B cell (primary cell): ENCODE results near the gene PHACTR4. TPM values are rescaled to one million over a fixed set of nuclear protein-coding genes. Genes with fewer than 3 reads are reported as not detected.

Experiments
- ATAC-seq: fragments of 200-7000 bp; cut with Tn5 transposase; one replicate; pipeline ENCODE4 v1.10.0; 2021; ENCODE audit warnings: low read depth, mild to moderate bottlenecking, moderate number of reproducible peaks, moderate library complexity
- CTCF ChIA-PET: fragments of 350-600 bp; sonication (Branson Sonifier 250); formaldehyde crosslinking; loops from one replicate; lab custom pipeline; 2021; ENCODE audit warnings: antibody characterized with exemption, inconsistent platforms; lab: Charles Lee
- POLR2A ChIA-PET: fragments of 350-600 bp; sonication (Branson Sonifier 250); formaldehyde crosslinking; loops from one replicate; lab custom pipeline; 2021; ENCODE audit warnings: antibody characterized with exemption; lab: Charles Lee
- DNase-seq: peaks from one replicate; pipeline ENCODE4 v3.0.0; 2013
- H2AFZ ChIP-seq: 2 replicates; pipeline ENCODE4 v1.6.1; 2012; ENCODE audit warnings: mild to moderate bottlenecking, low read depth, low read length; ENCODE audit not compliant: insufficient read depth, poor library complexity, severe bottlenecking
- H3K27ac ChIP-seq, 2 donors: 1 replicate in 1 of 2; 2 replicates in 1 of 2; pipeline ENCODE4 v1.5.1; 2012 to 2013; ENCODE audit warnings: low read length in 2 of 2, mild to moderate bottlenecking in 2 of 2, moderate library complexity in 1 of 2
- H3K27me3 ChIP-seq, 4 experiments: fragments of 200-600 bp in 1 of 4; sonication (generic) in 1 of 4; replicated peaks in 1 of 4; 1 replicate in 2 of 4; 2 replicates in 2 of 4; pipeline versions ENCODE4 v1.6.1 to v1.7.0; 2013 to 2016; ENCODE audit warnings: low read length in 3 of 4, mild to moderate bottlenecking in 2 of 4, mixed read lengths in 1 of 4, moderate library complexity in 1 of 4; ENCODE audit not compliant: insufficient read depth in 4 of 4, control insufficient read depth in 3 of 4; ENCODE audit errors: control extremely low read depth in 1 of 4
- H3K36me3 ChIP-seq, 2 experiments: replicated peaks in 1 of 2; 1 replicate in 1 of 2; 2 replicates in 1 of 2; pipeline versions ENCODE4 v1.6.1 to v1.7.1; 2013; ENCODE audit warnings: low read length in 1 of 2; ENCODE audit not compliant: insufficient read depth in 2 of 2, control insufficient read depth in 1 of 2; ENCODE audit errors: control extremely low read depth in 1 of 2, extremely low read depth in 1 of 2
- H3K4me1 ChIP-seq, 2 donors: fragments of 200-600 bp in 1 of 2; sonication (generic) in 1 of 2; 1 replicate in 1 of 2; 2 replicates in 1 of 2; pipeline versions ENCODE4 v1.5.1 to v1.6.1; 2013 to 2017; ENCODE audit warnings: low read length in 2 of 2; ENCODE audit not compliant: control insufficient read depth in 2 of 2, insufficient read depth in 2 of 2
- H3K4me2 ChIP-seq: replicated peaks from 2 replicates; pipeline ENCODE3; 2012; ENCODE audit warnings: mild to moderate bottlenecking, low read depth, low read length; ENCODE audit not compliant: poor library complexity, severe bottlenecking
- H3K4me3 ChIP-seq, 5 experiments: fragments of 200-600 bp in 1 of 5; sonication (generic) in 1 of 5; 1 replicate in 3 of 5; 2 replicates in 2 of 5; pipeline versions ENCODE4 v1.5.1 to v1.7.0; 2011 to 2016; ENCODE audit warnings: low read length in 4 of 5, mild to moderate bottlenecking in 4 of 5, low read depth in 2 of 5, control low read depth in 1 of 5, moderate library complexity in 1 of 5; ENCODE audit not compliant: insufficient read depth in 1 of 5; ENCODE audit errors: control extremely low read depth in 1 of 5, extremely low read depth in 1 of 5
- H3K79me2 ChIP-seq: fragments of 200-600 bp; sonication (generic); one replicate; pipeline ENCODE4 v1.6.0; 2016; ENCODE audit warnings: low read length; ENCODE audit not compliant: control insufficient read depth, insufficient read depth
- H3K9ac ChIP-seq: fragments of 200-600 bp; sonication (generic); 2 replicates; pipeline ENCODE4 v1.6.1; 2017; ENCODE audit warnings: mild to moderate bottlenecking, low read length, moderate library complexity
- H3K9me3 ChIP-seq, 3 donors: one replicate each; pipeline versions ENCODE4 v1.6.1 to v1.7.1; 2013; ENCODE audit warnings: low read length in 2 of 3; ENCODE audit not compliant: control insufficient read depth in 2 of 3, insufficient read depth in 1 of 3; ENCODE audit errors: control extremely low read depth in 1 of 3
- H4K20me1 ChIP-seq: 2 replicates; pipeline ENCODE4 v1.6.0; 2012; ENCODE audit warnings: mild to moderate bottlenecking, low read length; ENCODE audit not compliant: insufficient read depth, control insufficient read depth, poor library complexity, severe bottlenecking
- H3K27ac Mint-ChIP-seq: one replicate; pipeline ENCODE4 v1.8.0; 2021; ENCODE audit warnings: mixed read lengths
- H3K27me3 Mint-ChIP-seq: one replicate; pipeline ENCODE4 v1.8.0; 2021; ENCODE audit warnings: mixed read lengths
- H3K4me1 Mint-ChIP-seq: one replicate; pipeline ENCODE4 v1.8.0; 2021; ENCODE audit warnings: mixed read lengths
- H3K4me3 Mint-ChIP-seq: one replicate; pipeline ENCODE4 v1.8.0; 2021; ENCODE audit warnings: mixed read lengths
- H3K9me3 Mint-ChIP-seq: one replicate; pipeline ENCODE4 v1.8.0; 2022; ENCODE audit warnings: mixed read lengths; ENCODE audit not compliant: insufficient read depth
- EZH2 ChIP-seq: IDR thresholded peaks from 2 replicates; pipeline ENCODE4 v1.6.1; 2012; ENCODE audit warnings: borderline replicate concordance, low read depth, mild to moderate bottlenecking, moderate library complexity, low read length; ENCODE audit not compliant: insufficient read depth, poor library complexity, severe bottlenecking
- WGBS: methylation state at CpG from one replicate; pipeline ENCODE4 v1.1.5; 2013; ENCODE audit warnings: missing lambda C conversion rate; ENCODE audit not compliant: insufficient coverage; 5-methylcytosine and 5-hydroxymethylcytosine counted together
- intact Hi-C: fragments of 100-400 bp; cut with micrococcal nuclease; formaldehyde crosslinking; loops from one replicate; pipeline ENCODE4 v1.10.0; 2022
- polyA plus RNA-seq: library from polyadenylated mRNA; depleted of rRNA; stranded (reverse); fragments of >200 nt; gene quantifications from 2 replicates; pipeline ENCODE4 v1.2.3, GENCODE V29; 2012
- total RNA-seq, 2 donors: library from RNA; stranded (reverse); fragments of 120-200 nt in 1 of 2; gene quantifications; 1 replicate in 1 of 2; 2 replicates in 1 of 2; pipeline versions ENCODE4 v1.2.3 to v1.2.4, GENCODE V29; 2013 to 2022
- TF ChIP-seq, protein P1 (sequence below): fragments of 200-600 bp; IDR thresholded peaks from one replicate; pipeline ENCODE4 v1.8.0; 2022; ENCODE audit warnings: antibody characterized with exemption, mild to moderate bottlenecking

The PHACTR4 gene
- total and polyA plus RNA-seq, 2 donors (not counting 1 experiment from before 2014, with no cell fraction given): 9.8 to 41.6 TPM

DNA sequence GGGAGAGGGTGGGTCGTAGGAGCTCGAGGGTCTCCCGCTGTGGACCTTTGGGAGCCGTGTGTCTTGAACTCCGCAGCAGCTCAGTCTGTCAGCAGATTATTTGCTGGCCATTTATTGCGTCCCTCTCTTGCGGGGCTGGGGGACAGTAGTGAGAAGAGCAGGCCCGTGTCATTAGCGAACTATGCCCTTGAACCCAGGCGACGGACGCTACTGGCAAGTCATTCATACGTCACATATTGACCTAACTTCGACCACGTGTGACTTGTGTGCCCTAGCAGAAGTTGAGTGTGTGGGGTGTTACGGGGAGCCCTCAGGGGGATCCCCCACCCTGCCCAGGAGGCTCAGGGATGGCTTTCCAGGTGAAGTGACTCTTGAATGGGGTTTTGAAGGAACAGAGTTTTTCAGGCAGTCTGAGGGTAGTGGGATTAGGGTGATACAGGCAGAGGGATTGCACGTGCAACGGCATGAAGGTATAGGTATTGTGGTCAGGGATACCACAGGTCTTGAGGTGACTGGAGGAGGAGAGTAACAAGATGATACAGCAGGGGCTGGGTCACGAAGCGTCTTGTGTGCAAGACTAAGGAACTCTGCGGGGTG lies 149.3 kb downstream of the PHACTR4 start:
- H3K27me3 ChIP-seq: no peaks in the 10 kb centered on the region
- peak overlapping the region in 1 of 2 donors; percentile 23 for H3K27ac ChIP-seq
- no peaks in the 10 kb centered on the region for H3K9me3 ChIP-seq
- TF ChIP-seq EZH2: no peak
- TF ChIP-seq, protein P1, sequence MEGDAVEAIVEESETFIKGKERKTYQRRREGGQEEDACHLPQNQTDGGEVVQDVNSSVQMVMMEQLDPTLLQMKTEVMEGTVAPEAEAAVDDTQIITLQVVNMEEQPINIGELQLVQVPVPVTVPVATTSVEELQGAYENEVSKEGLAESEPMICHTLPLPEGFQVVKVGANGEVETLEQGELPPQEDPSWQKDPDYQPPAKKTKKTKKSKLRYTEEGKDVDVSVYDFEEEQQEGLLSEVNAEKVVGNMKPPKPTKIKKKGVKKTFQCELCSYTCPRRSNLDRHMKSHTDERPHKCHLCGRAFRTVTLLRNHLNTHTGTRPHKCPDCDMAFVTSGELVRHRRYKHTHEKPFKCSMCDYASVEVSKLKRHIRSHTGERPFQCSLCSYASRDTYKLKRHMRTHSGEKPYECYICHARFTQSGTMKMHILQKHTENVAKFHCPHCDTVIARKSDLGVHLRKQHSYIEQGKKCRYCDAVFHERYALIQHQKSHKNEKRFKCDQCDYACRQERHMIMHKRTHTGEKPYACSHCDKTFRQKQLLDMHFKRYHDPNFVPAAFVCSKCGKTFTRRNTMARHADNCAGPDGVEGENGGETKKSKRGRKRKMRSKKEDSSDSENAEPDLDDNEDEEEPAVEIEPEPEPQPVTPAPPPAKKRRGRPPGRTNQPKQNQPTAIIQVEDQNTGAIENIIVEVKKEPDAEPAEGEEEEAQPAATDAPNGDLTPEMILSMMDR: no peak
- H3K9me3 Mint-ChIP-seq: no peaks in the 10 kb centered on the region
- peak overlapping the region; percentile 89 for H3K4me3 Mint-ChIP-seq
- ATAC-seq: no peak
- ChIA-PET CTCF (interaction anchor here (0.7 to 4.3 kb wide), 7 partner anchors 12 to 359 kb away, joined by 3 to 49 read pairs (median 11); partner anchors contain the start of genes RCC1 and TRNAU1AP), POLR2A (interaction anchor here (1.0 kb wide), 1 partner anchor 12 kb away, joined by 3 read pairs; no protein-coding TSS in a partner anchor)
- H3K27me3 Mint-ChIP-seq: no peaks in the 10 kb centered on the region
- H3K4me1 Mint-ChIP-seq: peaks cover 30% of the 10 kb centered on the region
- 12% methylated on average over 17 of the region's 21 CpGs for WGBS
- H3K36me3 ChIP-seq: peaks cover 0 to 8% of the 10 kb centered on the region in 2 experiments
- DNase-seq: no peak
- intact Hi-C loops: loop anchor here (1.0 to 5.0 kb wide), 6 partner anchors 13 to 358 kb away; partner anchors contain the start of genes RCC1 and TRNAU1AP
- H3K4me3 ChIP-seq: peak overlapping the region; percentile 49 to 68 (median 55)
- H3K4me2 ChIP-seq: peak overlapping the region; percentile 89
- peak overlapping the region; percentile 84 for H3K27ac Mint-ChIP-seq
- H3K9ac ChIP-seq: peak overlapping the region; percentile 62
- peak overlapping the region; percentile 83 for H2AFZ ChIP-seq
- H3K4me1 ChIP-seq: peaks cover 11 to 15% of the 10 kb centered on the region in 2 donors
- H4K20me1 ChIP-seq: peaks cover 3% of the 10 kb centered on the region
- H3K79me2 ChIP-seq: peaks cover 47% of the 10 kb centered on the region
